H1 (cell line): ENCODE data around the gene CFL2. TPM values are rescaled to one million over a fixed set of nuclear protein-coding genes. Genes with fewer than 3 reads are reported as not detected.

Source experiments
- ATF3 ChIP-seq: IDR thresholded peaks from 2 replicates; pipeline ENCODE4 v1.6.1; 2011; ENCODE audit warnings: low read depth, mild to moderate bottlenecking, low read length; ENCODE audit not compliant: insufficient read depth
- BACH1 ChIP-seq: IDR thresholded peaks from 2 replicates; pipeline ENCODE4 v1.6.1; 2012; ENCODE audit warnings: low read length, improper control_type of control experiment
- CEBPB ChIP-seq: IDR thresholded peaks from 2 replicates; pipeline ENCODE4 v1.6.1; 2012; ENCODE audit warnings: low read depth, low read length
- CHD7 ChIP-seq: fragments of 300-600 bp; sonication (generic); IDR thresholded peaks from 2 replicates; pipeline ENCODE4 v1.7.1; 2012; ENCODE audit warnings: low read length, moderate library complexity, mild to moderate bottlenecking, inconsistent platforms; ENCODE audit not compliant: insufficient replicate concordance
- CREB1 ChIP-seq: IDR thresholded peaks from 2 replicates; pipeline ENCODE4 v1.6.1; 2012; ENCODE audit warnings: inconsistent platforms
- E2F6 ChIP-seq: IDR thresholded peaks from 2 replicates; pipeline ENCODE4 v1.6.1; 2012; ENCODE audit warnings: inconsistent platforms
- EGR1 ChIP-seq: IDR thresholded peaks from 2 replicates; pipeline ENCODE4 v1.6.1; 2011; ENCODE audit warnings: low read depth, low read length, borderline replicate concordance
- EZH2 ChIP-seq: fragments of 200-600 bp; sonication (generic); IDR thresholded peaks from 2 replicates; pipeline ENCODE4 v1.7.1; 2012; ENCODE audit warnings: low read depth, mild to moderate bottlenecking, moderate library complexity, low read length, inconsistent platforms; ENCODE audit not compliant: severe bottlenecking
- HDAC6 ChIP-seq: IDR thresholded peaks from one replicate; pipeline ENCODE4 v1.7.1; 2012; ENCODE audit warnings: low read depth, mild to moderate bottlenecking, inconsistent platforms, low read length, moderate library complexity
- RFX5 ChIP-seq: IDR thresholded peaks from 2 replicates; pipeline ENCODE4 v1.6.1; 2011; ENCODE audit warnings: low read depth, low read length, improper control_type of control experiment, borderline replicate concordance
- SP1 ChIP-seq: IDR thresholded peaks from 2 replicates; pipeline ENCODE4 v1.6.1; 2011; ENCODE audit warnings: low read depth, low read length
- YY1 ChIP-seq: IDR thresholded peaks from 2 replicates; pipeline ENCODE4 v1.6.1; 2011; ENCODE audit warnings: low read depth, mild to moderate bottlenecking, low read length
- polyA plus RNA-seq, 7 experiments: library from polyadenylated mRNA; depleted of rRNA in 3 of 7; stranded (reverse) in 5 of 7; unstranded in 2 of 7; fragments of >200 nt in 5 of 7; fragments of 200-250 nt in 2 of 7; gene quantifications; 1 replicate in 5 of 7; 2 replicates in 1 of 7; 4 replicates in 1 of 7; pipeline versions ENCODE4 v1.2.1 to v1.2.3, GENCODE V29; 2011 to 2013; ENCODE audit warnings: missing spikeins in 2 of 7, mixed read lengths in 2 of 7
- total RNA-seq: library from RNA; stranded (reverse); fragmentation: NEBNext Ultra II Directional; extraction: Animal tissue kit (Norgen Biotek cat#: 25700); gene quantifications from 2 replicates; pipeline ENCODE4 v1.2.1, GENCODE V29; 2021

Gene CFL2
- total and polyA plus RNA-seq, 2 of the 8 experiments (the other 6 are each of a cell fraction or from before 2014, with no cell fraction given), result 9.7 to 20.5 TPM

- TF ChIP-seq CHD7 (no peak), EGR1 (no peak), SP1 (no peak), ATF3 (no peak), E2F6 (no peak), HDAC6 (no peak), RFX5 (no peak), CREB1 (no peak), CEBPB (no peak), EZH2 (no peak), YY1 (no peak), BACH1 (no peak)
Observed at GRCh38 chr14:34755215-34755614, 40.8 kb upstream of the CFL2 start (continued).
